OCI-M2 (cell line): ENCODE measurements around the gene PDCD6IP.
"Not testable (repeated sequence)": the region's sequence is repeated elsewhere in the genome, so short reads cannot be mapped to it uniquely, and the experiment has no call there.

Experiments used
- DNase-seq: peaks from one replicate; lab custom pipeline; 2025; ENCODE audit not compliant: unreplicated experiment; lab: John Stamatoyannopoulos, UW

The PDCD6IP gene

GRCh38 chr3:33792167-33792892 lies 6.1 kb upstream of the PDCD6IP start:
- DNase-seq: no peak

- DNase-seq: no peak
Observed at GRCh38 chr3:33795131-33795530, 3.3 kb upstream of the PDCD6IP start.

- no peak for DNase-seq
Observed at GRCh38 chr3:33795856-33796536, 2.4 kb upstream of the PDCD6IP start.

- no peak for DNase-seq
Observed at GRCh38 chr3:33798113-33798417, 365 bp upstream of the PDCD6IP start.

- no peak for DNase-seq
Observed at GRCh38 chr3:33799202-33799551, 747 bp downstream of the PDCD6IP start.

- DNase-seq: no peak
Observed at GRCh38 chr3:33803252-33803651, 4.8 kb downstream of the PDCD6IP start.

- DNase-seq: no peak
Observed at GRCh38 chr3:33803894-33804526, 5.6 kb downstream of the PDCD6IP start.

GRCh38 chr3:33807191-33807590 lies 8.8 kb downstream of the PDCD6IP start:
- DNase-seq: no peak

- DNase-seq: no peak
Observed at GRCh38 chr3:33808559-33808958, 10.1 kb downstream of the PDCD6IP start.

GRCh38 chr3:33810545-33810944 lies 12.1 kb downstream of the PDCD6IP start:
- DNase-seq: no peak

GRCh38 chr3:33821989-33822388 lies 23.6 kb downstream of the PDCD6IP start:
- no peak for DNase-seq

- no peak for DNase-seq
Observed at GRCh38 chr3:33823821-33824220, 25.4 kb downstream of the PDCD6IP start.

GRCh38 chr3:33825111-33825510 lies 26.7 kb downstream of the PDCD6IP start:
- no peak for DNase-seq

GRCh38 chr3:33826206-33826605 lies 27.8 kb downstream of the PDCD6IP start:
- DNase-seq: no peak

GRCh38 chr3:33826688-33827087 lies 28.3 kb downstream of the PDCD6IP start:
- no peak for DNase-seq

GRCh38 chr3:33829720-33830119 lies 31.3 kb downstream of the PDCD6IP start:
- DNase-seq: no peak

GRCh38 chr3:33831053-33831452 lies 32.6 kb downstream of the PDCD6IP start:
- DNase-seq: no peak

- no peak for DNase-seq
Observed at GRCh38 chr3:33833408-33834095, 35.1 kb downstream of the PDCD6IP start.

GRCh38 chr3:33834096-33834453 lies 35.6 kb downstream of the PDCD6IP start:
- DNase-seq: no peak

GRCh38 chr3:33837182-33837581 lies 38.8 kb downstream of the PDCD6IP start:
- not testable (repeated sequence) for DNase-seq

GRCh38 chr3:33839283-33839682 lies 40.9 kb downstream of the PDCD6IP start:
- DNase-seq: no peak

- no peak for DNase-seq
Observed at GRCh38 chr3:33840179-33840578, 41.7 kb downstream of the PDCD6IP start.
